ENCODE results near the gene CRHR1. TPM values are rescaled to one million over a fixed set of nuclear protein-coding genes. Genes with fewer than 3 reads are reported as not detected.

Gene CRHR1
- total RNA-seq, 1 experiment from 2014 or later = 1.6 TPM

DNA sequence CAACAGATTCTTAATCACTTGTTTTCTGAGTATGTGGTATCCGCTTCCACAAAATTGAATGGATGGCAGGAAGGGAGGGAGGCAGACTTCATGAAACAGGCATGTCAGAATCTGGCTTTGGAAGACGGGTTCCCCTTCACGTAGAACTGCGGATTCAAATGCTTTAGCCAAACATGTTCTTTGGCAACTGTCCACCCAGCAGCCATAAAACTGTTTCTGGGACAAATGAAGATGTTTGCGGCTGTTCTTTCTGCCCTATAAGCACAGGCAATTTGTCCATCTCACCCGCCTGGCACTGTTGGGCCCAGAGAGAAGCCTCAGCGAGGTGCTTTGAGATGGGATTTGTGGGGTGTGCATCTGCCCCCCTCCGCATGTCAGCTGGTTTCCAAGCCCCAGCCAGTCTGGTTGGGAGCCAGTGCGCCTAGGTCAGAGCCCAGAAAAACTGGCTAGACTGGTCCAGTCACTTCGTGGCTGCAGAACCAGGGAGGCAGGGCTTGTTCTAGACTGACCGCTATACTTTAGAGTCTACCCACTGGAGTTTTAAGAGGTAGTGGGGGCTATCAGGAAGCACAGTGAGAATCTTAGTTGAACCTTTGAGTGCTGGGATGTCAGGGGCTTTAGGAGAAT, 6.3 kb downstream of the CRHR1 start:
- H3K4me1 Mint-ChIP-seq = peaks cover 48% of the 10 kb centered on the region
- no peak overlapping the region for H3K27ac Mint-ChIP-seq
- H3K9me3 Mint-ChIP-seq = no peaks in the 10 kb centered on the region
- H3K4me3 Mint-ChIP-seq = no peak overlapping the region
- no peaks in the 10 kb centered on the region for H3K36me3 Mint-ChIP-seq
- TF ChIP-seq, protein P1, sequence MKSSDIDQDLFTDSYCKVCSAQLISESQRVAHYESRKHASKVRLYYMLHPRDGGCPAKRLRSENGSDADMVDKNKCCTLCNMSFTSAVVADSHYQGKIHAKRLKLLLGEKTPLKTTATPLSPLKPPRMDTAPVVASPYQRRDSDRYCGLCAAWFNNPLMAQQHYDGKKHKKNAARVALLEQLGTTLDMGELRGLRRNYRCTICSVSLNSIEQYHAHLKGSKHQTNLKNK (CRISPR knock-in tag; IDR thresholded peaks at IDR 0.05) = no peak
- TF ChIP-seq FOXJ3 (CRISPR knock-in tag; IDR thresholded peaks at IDR 0.05; ENCODE audit: borderline replicate concordance) (no peak), ZNF396 (CRISPR knock-in tag; IDR thresholded peaks at IDR 0.05; ENCODE audit: borderline replicate concordance) (no peak), GRHL2 (CRISPR knock-in tag; IDR thresholded peaks at IDR 0.05; ENCODE audit: insufficient replicate concordance, severe bottlenecking) (no peak), RORB (CRISPR knock-in tag; IDR thresholded peaks at IDR 0.05) (no peak), ZBTB21 (CRISPR knock-in tag; IDR thresholded peaks at IDR 0.05; ENCODE audit: borderline replicate concordance) (no peak), NFYB (CRISPR knock-in tag; conservative IDR thresholded peaks at IDR 0.05; ENCODE audit: low read depth) (no peak), SP1 (CRISPR knock-in tag; conservative IDR thresholded peaks at IDR 0.05) (no peak), ZNF232 (CRISPR knock-in tag; IDR thresholded peaks at IDR 0.05) (no peak), RELA (CRISPR knock-in tag; IDR thresholded peaks at IDR 0.05; ENCODE audit: borderline replicate concordance) (no peak)
- TF ChIP-seq, protein P2, sequence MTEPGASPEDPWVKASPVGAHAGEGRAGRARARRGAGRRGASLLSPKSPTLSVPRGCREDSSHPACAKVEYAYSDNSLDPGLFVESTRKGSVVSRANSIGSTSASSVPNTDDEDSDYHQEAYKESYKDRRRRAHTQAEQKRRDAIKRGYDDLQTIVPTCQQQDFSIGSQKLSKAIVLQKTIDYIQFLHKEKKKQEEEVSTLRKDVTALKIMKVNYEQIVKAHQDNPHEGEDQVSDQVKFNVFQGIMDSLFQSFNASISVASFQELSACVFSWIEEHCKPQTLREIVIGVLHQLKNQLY (CRISPR knock-in tag; IDR thresholded peaks at IDR 0.05) = no peak
- TF ChIP-seq, protein P3, sequence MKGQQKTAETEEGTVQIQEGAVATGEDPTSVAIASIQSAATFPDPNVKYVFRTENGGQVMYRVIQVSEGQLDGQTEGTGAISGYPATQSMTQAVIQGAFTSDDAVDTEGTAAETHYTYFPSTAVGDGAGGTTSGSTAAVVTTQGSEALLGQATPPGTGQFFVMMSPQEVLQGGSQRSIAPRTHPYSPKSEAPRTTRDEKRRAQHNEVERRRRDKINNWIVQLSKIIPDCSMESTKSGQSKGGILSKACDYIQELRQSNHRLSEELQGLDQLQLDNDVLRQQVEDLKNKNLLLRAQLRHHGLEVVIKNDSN (CRISPR knock-in tag; IDR thresholded peaks at IDR 0.05) = no peak
- H3K27me3 Mint-ChIP-seq (ENCODE audit: low read depth) = peaks cover 39% of the 10 kb centered on the region
- DNase-seq (ENCODE audit: low spot score) = no peak
- CTCF ChIA-PET = interaction anchor here (0.7 to 1.5 kb wide), 2 partner anchors 23 to 139 kb away, joined by 3 to 8 read pairs; no protein-coding TSS in a partner anchor
- POLR2A ChIA-PET = no interaction called here
- ATAC-seq = no peak

DNA sequence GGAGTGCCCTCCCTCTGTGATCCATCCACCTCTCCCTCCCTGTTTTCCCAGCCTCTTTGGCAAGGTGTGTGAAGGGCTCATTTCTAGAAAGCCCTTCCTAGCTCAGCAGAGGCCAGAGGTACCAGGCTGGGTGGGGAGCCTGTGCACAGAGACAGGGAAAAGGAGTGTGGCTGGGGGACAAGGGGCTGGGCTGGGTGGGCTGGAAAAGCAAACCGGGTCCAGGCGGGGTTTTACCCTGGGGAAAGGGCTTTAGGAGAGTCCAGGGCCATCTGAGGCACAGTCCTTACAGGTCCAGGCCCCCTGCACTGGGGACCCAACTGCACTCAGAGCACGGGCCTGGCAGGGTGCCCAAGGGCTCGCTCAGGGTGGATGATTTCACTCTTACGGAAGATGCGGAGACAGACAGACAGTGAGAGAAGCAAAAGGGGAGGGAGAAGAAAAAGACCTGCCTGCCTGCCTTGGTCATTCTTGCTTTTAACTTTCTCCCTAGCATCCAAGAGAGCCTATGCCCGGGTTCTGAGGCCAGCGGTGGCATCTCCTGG, 7.0 kb downstream of the CRHR1 start:
- DNase-seq (ENCODE audit: low spot score) (no peak), ATAC-seq (no peak)
- no peak overlapping the region for H3K27ac Mint-ChIP-seq
- H3K27me3 Mint-ChIP-seq (ENCODE audit: low read depth) = peaks cover 34% of the 10 kb centered on the region
- ChIA-PET CTCF (interaction anchor here (1.1 to 6.7 kb wide), 6 partner anchors 8 to 151 kb away, joined by 3 to 87 read pairs (median 5); partner anchors contain the start of gene CRHR1), POLR2A (no interaction called here)
- H3K9me3 Mint-ChIP-seq = no peaks in the 10 kb centered on the region
- H3K4me3 Mint-ChIP-seq = no peak overlapping the region
- H3K4me1 Mint-ChIP-seq = peaks cover 44% of the 10 kb centered on the region
- H3K36me3 Mint-ChIP-seq = no peaks in the 10 kb centered on the region
- TF ChIP-seq TEAD1 (CRISPR knock-in tag; IDR thresholded peaks at IDR 0.05) (no peak), JAZF1 (CRISPR knock-in tag; IDR thresholded peaks at IDR 0.05) (no peak), ZNF138 (CRISPR knock-in tag; conservative IDR thresholded peaks at IDR 0.05) (no peak), NFYB (CRISPR knock-in tag; conservative IDR thresholded peaks at IDR 0.05; ENCODE audit: low read depth) (no peak), FOXJ3 (CRISPR knock-in tag; IDR thresholded peaks at IDR 0.05; ENCODE audit: borderline replicate concordance) (no peak), CREB1 (CRISPR knock-in tag; IDR thresholded peaks at IDR 0.05) (no peak), ZNF396 (CRISPR knock-in tag; IDR thresholded peaks at IDR 0.05; ENCODE audit: borderline replicate concordance) (no peak), ZBTB21 (CRISPR knock-in tag; IDR thresholded peaks at IDR 0.05; ENCODE audit: borderline replicate concordance) (no peak), NR1H2 (CRISPR knock-in tag; IDR thresholded peaks at IDR 0.05) (no peak), ZNF121 (CRISPR knock-in tag; IDR thresholded peaks at IDR 0.05) (no peak)
- TF ChIP-seq, protein P4, sequence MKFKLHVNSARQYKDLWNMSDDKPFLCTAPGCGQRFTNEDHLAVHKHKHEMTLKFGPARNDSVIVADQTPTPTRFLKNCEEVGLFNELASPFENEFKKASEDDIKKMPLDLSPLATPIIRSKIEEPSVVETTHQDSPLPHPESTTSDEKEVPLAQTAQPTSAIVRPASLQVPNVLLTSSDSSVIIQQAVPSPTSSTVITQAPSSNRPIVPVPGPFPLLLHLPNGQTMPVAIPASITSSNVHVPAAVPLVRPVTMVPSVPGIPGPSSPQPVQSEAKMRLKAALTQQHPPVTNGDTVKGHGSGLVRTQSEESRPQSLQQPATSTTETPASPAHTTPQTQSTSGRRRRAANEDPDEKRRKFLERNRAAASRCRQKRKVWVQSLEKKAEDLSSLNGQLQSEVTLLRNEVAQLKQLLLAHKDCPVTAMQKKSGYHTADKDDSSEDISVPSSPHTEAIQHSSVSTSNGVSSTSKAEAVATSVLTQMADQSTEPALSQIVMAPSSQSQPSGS (CRISPR knock-in tag; IDR thresholded peaks at IDR 0.05; ENCODE audit: borderline replicate concordance, low read depth) = no peak
- TF ChIP-seq, protein P5, sequence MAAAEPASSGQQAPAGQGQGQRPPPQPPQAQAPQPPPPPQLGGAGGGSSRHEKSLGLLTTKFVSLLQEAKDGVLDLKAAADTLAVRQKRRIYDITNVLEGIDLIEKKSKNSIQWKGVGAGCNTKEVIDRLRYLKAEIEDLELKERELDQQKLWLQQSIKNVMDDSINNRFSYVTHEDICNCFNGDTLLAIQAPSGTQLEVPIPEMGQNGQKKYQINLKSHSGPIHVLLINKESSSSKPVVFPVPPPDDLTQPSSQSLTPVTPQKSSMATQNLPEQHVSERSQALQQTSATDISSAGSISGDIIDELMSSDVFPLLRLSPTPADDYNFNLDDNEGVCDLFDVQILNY (CRISPR knock-in tag; IDR thresholded peaks at IDR 0.05) = no peak
- TF ChIP-seq, protein P6, sequence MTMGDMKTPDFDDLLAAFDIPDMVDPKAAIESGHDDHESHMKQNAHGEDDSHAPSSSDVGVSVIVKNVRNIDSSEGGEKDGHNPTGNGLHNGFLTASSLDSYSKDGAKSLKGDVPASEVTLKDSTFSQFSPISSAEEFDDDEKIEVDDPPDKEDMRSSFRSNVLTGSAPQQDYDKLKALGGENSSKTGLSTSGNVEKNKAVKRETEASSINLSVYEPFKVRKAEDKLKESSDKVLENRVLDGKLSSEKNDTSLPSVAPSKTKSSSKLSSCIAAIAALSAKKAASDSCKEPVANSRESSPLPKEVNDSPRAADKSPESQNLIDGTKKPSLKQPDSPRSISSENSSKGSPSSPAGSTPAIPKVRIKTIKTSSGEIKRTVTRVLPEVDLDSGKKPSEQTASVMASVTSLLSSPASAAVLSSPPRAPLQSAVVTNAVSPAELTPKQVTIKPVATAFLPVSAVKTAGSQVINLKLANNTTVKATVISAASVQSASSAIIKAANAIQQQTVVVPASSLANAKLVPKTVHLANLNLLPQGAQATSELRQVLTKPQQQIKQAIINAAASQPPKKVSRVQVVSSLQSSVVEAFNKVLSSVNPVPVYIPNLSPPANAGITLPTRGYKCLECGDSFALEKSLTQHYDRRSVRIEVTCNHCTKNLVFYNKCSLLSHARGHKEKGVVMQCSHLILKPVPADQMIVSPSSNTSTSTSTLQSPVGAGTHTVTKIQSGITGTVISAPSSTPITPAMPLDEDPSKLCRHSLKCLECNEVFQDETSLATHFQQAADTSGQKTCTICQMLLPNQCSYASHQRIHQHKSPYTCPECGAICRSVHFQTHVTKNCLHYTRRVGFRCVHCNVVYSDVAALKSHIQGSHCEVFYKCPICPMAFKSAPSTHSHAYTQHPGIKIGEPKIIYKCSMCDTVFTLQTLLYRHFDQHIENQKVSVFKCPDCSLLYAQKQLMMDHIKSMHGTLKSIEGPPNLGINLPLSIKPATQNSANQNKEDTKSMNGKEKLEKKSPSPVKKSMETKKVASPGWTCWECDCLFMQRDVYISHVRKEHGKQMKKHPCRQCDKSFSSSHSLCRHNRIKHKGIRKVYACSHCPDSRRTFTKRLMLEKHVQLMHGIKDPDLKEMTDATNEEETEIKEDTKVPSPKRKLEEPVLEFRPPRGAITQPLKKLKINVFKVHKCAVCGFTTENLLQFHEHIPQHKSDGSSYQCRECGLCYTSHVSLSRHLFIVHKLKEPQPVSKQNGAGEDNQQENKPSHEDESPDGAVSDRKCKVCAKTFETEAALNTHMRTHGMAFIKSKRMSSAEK (CRISPR knock-in tag; IDR thresholded peaks at IDR 0.05; ENCODE audit: borderline replicate concordance) = no peak
- TF ChIP-seq, protein P7, sequence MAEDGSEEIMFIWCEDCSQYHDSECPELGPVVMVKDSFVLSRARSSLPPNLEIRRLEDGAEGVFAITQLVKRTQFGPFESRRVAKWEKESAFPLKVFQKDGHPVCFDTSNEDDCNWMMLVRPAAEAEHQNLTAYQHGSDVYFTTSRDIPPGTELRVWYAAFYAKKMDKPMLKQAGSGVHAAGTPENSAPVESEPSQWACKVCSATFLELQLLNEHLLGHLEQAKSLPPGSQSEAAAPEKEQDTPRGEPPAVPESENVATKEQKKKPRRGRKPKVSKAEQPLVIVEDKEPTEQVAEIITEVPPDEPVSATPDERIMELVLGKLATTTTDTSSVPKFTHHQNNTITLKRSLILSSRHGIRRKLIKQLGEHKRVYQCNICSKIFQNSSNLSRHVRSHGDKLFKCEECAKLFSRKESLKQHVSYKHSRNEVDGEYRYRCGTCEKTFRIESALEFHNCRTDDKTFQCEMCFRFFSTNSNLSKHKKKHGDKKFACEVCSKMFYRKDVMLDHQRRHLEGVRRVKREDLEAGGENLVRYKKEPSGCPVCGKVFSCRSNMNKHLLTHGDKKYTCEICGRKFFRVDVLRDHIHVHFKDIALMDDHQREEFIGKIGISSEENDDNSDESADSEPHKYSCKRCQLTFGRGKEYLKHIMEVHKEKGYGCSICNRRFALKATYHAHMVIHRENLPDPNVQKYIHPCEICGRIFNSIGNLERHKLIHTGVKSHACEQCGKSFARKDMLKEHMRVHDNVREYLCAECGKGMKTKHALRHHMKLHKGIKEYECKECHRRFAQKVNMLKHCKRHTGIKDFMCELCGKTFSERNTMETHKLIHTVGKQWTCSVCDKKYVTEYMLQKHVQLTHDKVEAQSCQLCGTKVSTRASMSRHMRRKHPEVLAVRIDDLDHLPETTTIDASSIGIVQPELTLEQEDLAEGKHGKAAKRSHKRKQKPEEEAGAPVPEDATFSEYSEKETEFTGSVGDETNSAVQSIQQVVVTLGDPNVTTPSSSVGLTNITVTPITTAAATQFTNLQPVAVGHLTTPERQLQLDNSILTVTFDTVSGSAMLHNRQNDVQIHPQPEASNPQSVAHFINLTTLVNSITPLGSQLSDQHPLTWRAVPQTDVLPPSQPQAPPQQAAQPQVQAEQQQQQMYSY (CRISPR knock-in tag; IDR thresholded peaks at IDR 0.05) = no peak
